Stomach (tissue), 9 donors: Measurements from ENCODE around the gene UNC45B. TPM values are rescaled to one million over a fixed set of nuclear protein-coding genes. Genes with fewer than 3 reads are reported as not detected.
"Not testable (repeated sequence)": the region's sequence is repeated elsewhere in the genome, so short reads cannot be mapped to it uniquely, and the experiment has no call there.

Source experiments
- DNase-seq, 2 donors: peaks; one replicate each; pipeline versions ENCODE4 v3.0.0 to v3.0.0-alpha.2; 2013 to 2019
- H3K27ac ChIP-seq, 5 donors: fragments of 200-600 bp in 4 of 5; sonication (generic) in 4 of 5; one replicate each; pipeline ENCODE4 v1.5.1; 2013 to 2019; ENCODE audit warnings: mild to moderate bottlenecking in 1 of 5, moderate library complexity in 1 of 5
- H3K27me3 ChIP-seq, 3 donors: fragments of 200-600 bp; sonication (generic); one replicate each; pipeline ENCODE4 v1.5.1; 2017 to 2019; ENCODE audit warnings: mixed run types in 1 of 3
- H3K36me3 ChIP-seq, 4 donors: fragments of 200-600 bp; sonication (generic); 1 replicate in 3 of 4; 2 replicates in 1 of 4; pipeline ENCODE4 v1.5.1; 2016 to 2019
- H3K4me1 ChIP-seq, 4 donors: fragments of 200-600 bp; sonication (generic); one replicate each; pipeline ENCODE4 v1.5.1; 2016 to 2019
- H3K4me3 ChIP-seq, 4 donors: fragments of 200-600 bp; sonication (generic) in 3 of 4; one replicate each; pipeline ENCODE4 v1.5.1; 2016 to 2019; ENCODE audit warnings: mild to moderate bottlenecking in 1 of 4
- H3K9me3 ChIP-seq, 4 donors: fragments of 200-600 bp; sonication (generic); one replicate each; pipeline ENCODE4 v1.5.1; 2016 to 2019
- EP300 ChIP-seq: sonication (generic); formaldehyde crosslinking; IDR thresholded peaks from one replicate; pipeline ENCODE4 v1.6.1; 2017; ENCODE audit warnings: antibody characterized with exemption
- POLR2A ChIP-seq, 4 donors: fragments of 450-650 bp; IDR thresholded peaks; one replicate each; pipeline ENCODE4 v1.6.1; 2016; ENCODE audit warnings: antibody characterized with exemption in 4 of 4, control low read depth in 2 of 4, mild to moderate bottlenecking in 1 of 4, moderate library complexity in 1 of 4
- POLR2AphosphoS5 ChIP-seq, 3 donors: sonication (generic); formaldehyde crosslinking; IDR thresholded peaks; one replicate each; pipeline ENCODE4 v1.6.1; 2016; ENCODE audit warnings: antibody characterized with exemption in 3 of 3
- WGBS, 5 donors: extraction: QIAGEN DNeasy Blood & Tissue Kit in 3 of 5; methylation state at CpG; one replicate each; pipeline versions ENCODE4 v1.1.5 to v1.1.7; 2013 to 2018; 5-methylcytosine and 5-hydroxymethylcytosine counted together
- intact Hi-C: fragments of 100-400 bp; cut with DNase I; formaldehyde crosslinking; loops from one replicate; pipeline ENCODE4 v1.15.1; 2023; ENCODE audit warnings: low total_unique reads
- polyA plus RNA-seq, 3 donors: library from polyadenylated mRNA; stranded (reverse); fragments of 200-250 nt; gene quantifications; one replicate each; pipeline ENCODE4 v1.2.3, GENCODE V29; 2013
- total RNA-seq, 5 donors: library from RNA; depleted of rRNA; stranded (reverse); fragments of >200 nt; gene quantifications; one replicate each; pipeline versions ENCODE4 v1.1.0 to v1.2.3, GENCODE V29; 2014 to 2016
- TF ChIP-seq, protein P1 (sequence below), 7 experiments: fragments of 450-650 bp in 4 of 7; fragments of 200-600 bp in 3 of 7; sonication (generic) in 3 of 7; IDR thresholded peaks; one replicate each; pipeline ENCODE4 v1.5.1; 2016 to 2019; ENCODE audit warnings: antibody characterized with exemption in 7 of 7, control low read depth in 2 of 7, mild to moderate bottlenecking in 1 of 7
- donor health status: healthy with polysubstance abuse.
- donor health status: Bipolar disorder and iron deficiency.
- donor health status: healthy.

The UNC45B gene
- total and polyA plus RNA-seq, 8 donors, result 0.05 to 1.8 (median 0.30) TPM; not detected in 2

DNA sequence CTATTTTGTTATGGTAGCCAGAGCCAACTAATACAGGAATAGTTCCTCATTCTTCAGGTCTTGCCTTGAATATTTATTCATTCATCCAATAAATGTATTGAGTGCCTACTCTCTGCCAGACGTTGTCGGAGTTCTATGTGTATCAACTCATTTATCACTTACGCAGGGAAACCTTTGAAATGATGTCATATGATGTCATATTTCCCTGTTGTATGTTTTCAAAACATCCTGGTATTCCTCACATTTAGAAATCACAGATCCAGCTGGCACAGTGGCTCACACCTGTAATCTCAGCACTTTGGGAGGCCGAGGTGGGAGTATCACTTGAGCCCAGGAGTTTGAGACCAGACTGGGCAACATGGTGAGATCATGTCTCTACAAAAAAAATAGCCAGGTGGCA lies 2.8 kb upstream of the UNC45B start:
- Histone ChIP-seq H3K27ac (no peak overlapping the region), H3K4me3 (no peak overlapping the region), H3K9me3 (no peaks in the 10 kb centered on the region), H3K4me1 (peaks cover 10 to 20% (median 18%) of the 10 kb centered on the region in 4 donors), H3K36me3 (peaks cover 0 to 2% (median under 1%) of the 10 kb centered on the region in 4 donors), H3K27me3 (peaks cover 0 to 8% (median 0%) of the 10 kb centered on the region in 3 donors)
- no peak for TF ChIP-seq POLR2AphosphoS5 (IDR thresholded peaks at IDR 0.05)
- TF ChIP-seq POLR2A (IDR thresholded peaks at IDR 0.05), result no peak
- TF ChIP-seq, protein P1, sequence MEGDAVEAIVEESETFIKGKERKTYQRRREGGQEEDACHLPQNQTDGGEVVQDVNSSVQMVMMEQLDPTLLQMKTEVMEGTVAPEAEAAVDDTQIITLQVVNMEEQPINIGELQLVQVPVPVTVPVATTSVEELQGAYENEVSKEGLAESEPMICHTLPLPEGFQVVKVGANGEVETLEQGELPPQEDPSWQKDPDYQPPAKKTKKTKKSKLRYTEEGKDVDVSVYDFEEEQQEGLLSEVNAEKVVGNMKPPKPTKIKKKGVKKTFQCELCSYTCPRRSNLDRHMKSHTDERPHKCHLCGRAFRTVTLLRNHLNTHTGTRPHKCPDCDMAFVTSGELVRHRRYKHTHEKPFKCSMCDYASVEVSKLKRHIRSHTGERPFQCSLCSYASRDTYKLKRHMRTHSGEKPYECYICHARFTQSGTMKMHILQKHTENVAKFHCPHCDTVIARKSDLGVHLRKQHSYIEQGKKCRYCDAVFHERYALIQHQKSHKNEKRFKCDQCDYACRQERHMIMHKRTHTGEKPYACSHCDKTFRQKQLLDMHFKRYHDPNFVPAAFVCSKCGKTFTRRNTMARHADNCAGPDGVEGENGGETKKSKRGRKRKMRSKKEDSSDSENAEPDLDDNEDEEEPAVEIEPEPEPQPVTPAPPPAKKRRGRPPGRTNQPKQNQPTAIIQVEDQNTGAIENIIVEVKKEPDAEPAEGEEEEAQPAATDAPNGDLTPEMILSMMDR (IDR thresholded peaks at IDR 0.05), result no peak
- TF ChIP-seq EP300, result no peak
- 81 to 90% (median 85%) methylated on average over 4 of the region's 4 CpGs for WGBS, 5 donors
- intact Hi-C loops, result no loop called here
- DNase-seq, result no peak

DNA sequence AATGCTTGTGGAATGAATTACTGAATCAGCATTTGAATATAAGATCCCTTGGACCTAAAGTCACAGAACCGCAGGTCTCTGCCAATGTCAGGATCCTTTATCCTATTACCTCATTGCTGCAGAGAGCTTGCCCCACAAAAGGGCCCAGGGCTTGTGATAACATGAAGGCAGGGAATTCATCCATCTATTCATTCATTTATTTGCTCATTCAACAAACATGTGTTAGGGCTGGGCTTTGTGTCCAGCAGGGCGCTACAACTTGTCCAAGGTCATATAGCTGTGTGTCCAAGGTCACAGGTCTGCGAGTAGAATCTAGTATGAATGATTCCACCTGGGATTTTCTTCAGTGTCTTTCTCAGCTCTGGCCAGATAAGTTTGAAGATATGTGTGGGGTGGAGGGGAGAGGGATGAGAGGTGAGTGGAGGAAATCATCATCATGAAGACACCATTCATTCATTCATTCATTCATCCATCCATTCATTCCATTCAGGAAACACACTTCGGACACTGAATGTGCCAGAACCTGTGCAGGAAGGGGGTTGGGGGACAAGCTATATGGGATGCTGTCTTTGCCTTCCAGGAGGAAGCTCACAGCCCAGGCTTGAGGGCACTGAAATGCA lies 1.3 kb upstream of the UNC45B start:
- WGBS, 5 donors, result 39 to 63% (median 45%) methylated on average over 4 of the region's 4 CpGs

DNA sequence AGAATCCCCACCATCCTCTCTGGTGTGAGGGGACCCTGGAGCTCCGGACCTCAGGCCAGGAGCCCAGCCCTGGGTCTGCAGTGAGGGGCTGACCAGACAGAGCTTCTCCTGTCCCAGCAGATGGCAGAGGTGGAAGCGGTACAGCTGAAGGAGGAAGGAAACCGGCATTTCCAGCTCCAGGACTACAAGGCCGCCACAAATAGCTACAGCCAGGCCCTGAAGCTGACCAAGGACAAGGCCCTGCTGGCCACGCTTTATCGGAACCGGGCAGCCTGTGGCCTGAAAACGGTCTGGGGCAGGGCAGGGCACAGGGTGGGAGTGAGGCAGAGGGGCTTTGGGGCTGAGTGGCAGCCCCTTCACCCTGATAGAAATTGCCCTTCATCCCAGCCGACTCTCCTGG lies 527 bp downstream of the UNC45B start:
- H3K36me3 ChIP-seq, result no peaks in the 10 kb centered on the region
- intact Hi-C loops, result no loop called here
- TF ChIP-seq EP300 (no peak), POLR2AphosphoS5 (IDR thresholded peaks at IDR 0.05) (no peak), POLR2A (IDR thresholded peaks at IDR 0.05) (no peak)
- TF ChIP-seq, protein P1 (IDR thresholded peaks at IDR 0.05), result no peak
- no peak for DNase-seq
- H3K27me3 ChIP-seq, result peaks cover 0 to 8% (median 0%) of the 10 kb centered on the region in 3 donors
- no peak overlapping the region for H3K4me3 ChIP-seq
- no peak overlapping the region for H3K27ac ChIP-seq
- H3K4me1 ChIP-seq, result no peaks in the 10 kb centered on the region
- H3K9me3 ChIP-seq, result no peaks in the 10 kb centered on the region
- WGBS, 5 donors, result 54 to 75% (median 66%) methylated on average over 2 to 9 of the region's 9 CpGs

More for the DNA sequence above, 1.3 kb upstream of the UNC45B start:
- no peak for DNase-seq
- TF ChIP-seq, protein P1 (IDR thresholded peaks at IDR 0.05), result no peak
- TF ChIP-seq POLR2A (IDR thresholded peaks at IDR 0.05), result no peak
- TF ChIP-seq EP300, result no peak
- TF ChIP-seq POLR2AphosphoS5 (IDR thresholded peaks at IDR 0.05), result no peak
- Histone ChIP-seq H3K27me3 (peaks cover 0 to 8% (median 0%) of the 10 kb centered on the region in 3 donors), H3K27ac (no peak overlapping the region), H3K4me3 (no peak overlapping the region), H3K36me3 (no peaks in the 10 kb centered on the region), H3K9me3 (no peaks in the 10 kb centered on the region), H3K4me1 (peaks cover under 1 to 9% (median 6%) of the 10 kb centered on the region in 4 donors)
- intact Hi-C loops, result no loop called here

DNA sequence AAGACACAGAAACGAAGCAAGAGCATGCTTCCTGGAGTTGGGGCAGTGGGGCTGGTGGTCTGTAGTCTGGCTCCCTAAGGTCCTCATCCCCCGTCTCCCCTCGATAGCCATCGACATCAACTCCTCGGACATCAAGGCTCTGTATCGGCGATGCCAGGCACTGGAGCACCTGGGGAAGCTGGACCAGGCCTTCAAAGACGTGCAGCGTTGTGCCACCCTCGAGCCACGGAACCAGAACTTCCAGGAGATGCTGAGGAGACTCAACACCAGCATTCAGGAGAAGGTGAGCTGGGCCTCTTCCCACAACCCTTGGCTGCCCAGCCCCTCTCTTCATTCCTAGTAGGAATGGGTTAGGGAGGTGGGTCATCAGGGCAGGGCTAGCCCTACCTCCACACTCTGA lies 2.3 kb downstream of the UNC45B start:
- H3K36me3 ChIP-seq, result no peaks in the 10 kb centered on the region
- no peak overlapping the region for H3K4me3 ChIP-seq
- no peaks in the 10 kb centered on the region for H3K4me1 ChIP-seq
- DNase-seq, result no peak
- peaks cover 0 to 13% (median 0%) of the 10 kb centered on the region in 3 donors for H3K27me3 ChIP-seq
- intact Hi-C loops, result no loop called here
- no peak for TF ChIP-seq EP300
- WGBS, 5 donors, result 84 to 91% (median 90%) methylated on average over 10 to 11 of the region's 11 CpGs
- H3K9me3 ChIP-seq, result no peaks in the 10 kb centered on the region
- H3K27ac ChIP-seq, result no peak overlapping the region

DNA sequence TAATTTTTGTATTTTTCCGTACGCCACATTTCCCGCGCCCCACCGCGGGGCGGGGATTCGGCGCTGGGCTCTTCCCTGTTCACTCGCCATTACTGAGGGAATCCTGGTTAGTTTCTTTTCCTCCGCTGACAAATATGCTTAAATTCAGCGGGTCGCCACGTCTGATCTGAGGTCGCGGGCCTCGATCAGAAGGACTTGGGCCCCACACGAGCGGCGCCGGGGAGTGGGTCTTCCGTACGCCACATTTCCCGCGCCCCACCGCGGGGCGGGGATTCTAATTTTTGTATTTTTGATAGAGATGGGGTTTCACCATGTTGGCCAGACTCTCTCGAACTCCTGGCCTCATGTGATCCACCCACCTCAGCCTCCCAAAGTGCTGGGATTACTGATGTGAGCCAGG lies 3.5 kb downstream of the UNC45B start:
- H3K9me3 ChIP-seq, intact Hi-C loops, DNase-seq, H3K27ac ChIP-seq, H3K4me3 ChIP-seq, H3K36me3 ChIP-seq, H3K4me1 ChIP-seq: not testable (repeated sequence)
- 89 to 92% (median 91%) methylated on average over 29 of the region's 29 CpGs for WGBS, 5 donors
- peaks cover 0 to 13% (median 0%) of the 10 kb centered on the region in 3 donors for H3K27me3 ChIP-seq
